ENCODE data around the gene PHACTR1.

The PHACTR1 gene

GRCh38 chr6:13071550-13072345, 355.2 kb downstream of the PHACTR1 start:
- no peak for DNase-seq (ENCODE audit: low read depth, low spot score)
- H3K4me3 ChIP-seq (ENCODE audit: low read depth, low read length), result no peak overlapping the region
- no peak for TF ChIP-seq CTCF (IDR thresholded peaks at IDR 0.05; ENCODE audit: low read depth, low read length)
- in situ Hi-C loops (cut with HindIII; ENCODE audit: low sequenced_read_pairs), result no loop called here

GRCh38 chr6:13072686-13073347, 356.2 kb downstream of the PHACTR1 start:
- TF ChIP-seq CTCF (IDR thresholded peaks at IDR 0.05; ENCODE audit: low read depth, low read length), result no peak
- no peak overlapping the region for H3K4me3 ChIP-seq (ENCODE audit: low read depth, low read length)
- DNase-seq (ENCODE audit: low read depth, low spot score), result no peak
- in situ Hi-C loops (cut with HindIII; ENCODE audit: low sequenced_read_pairs), result no loop called here

- no peak overlapping the region for H3K4me3 ChIP-seq (ENCODE audit: low read depth, low read length)
- in situ Hi-C loops (cut with HindIII; ENCODE audit: low sequenced_read_pairs), result no loop called here
- no peak for TF ChIP-seq CTCF (IDR thresholded peaks at IDR 0.05; ENCODE audit: low read depth, low read length)
- no peak for DNase-seq (ENCODE audit: low read depth, low spot score)
These were observed 358.0 kb downstream of the PHACTR1 start for GRCh38 chr6:13074415-13075140.

GRCh38 chr6:13075141-13075845, 358.7 kb downstream of the PHACTR1 start:
- no peak for TF ChIP-seq CTCF (IDR thresholded peaks at IDR 0.05; ENCODE audit: low read depth, low read length)
- in situ Hi-C loops (cut with HindIII; ENCODE audit: low sequenced_read_pairs), result no loop called here
- DNase-seq (ENCODE audit: low read depth, low spot score), result no peak
- no peak overlapping the region for H3K4me3 ChIP-seq (ENCODE audit: low read depth, low read length)

GRCh38 chr6:13076575-13076974, 360.0 kb downstream of the PHACTR1 start:
- DNase-seq (ENCODE audit: low read depth, low spot score), result no peak
- no peak overlapping the region for H3K4me3 ChIP-seq (ENCODE audit: low read depth, low read length)
- in situ Hi-C loops (cut with HindIII; ENCODE audit: low sequenced_read_pairs), result no loop called here
- TF ChIP-seq CTCF (IDR thresholded peaks at IDR 0.05; ENCODE audit: low read depth, low read length), result no peak

- DNase-seq (ENCODE audit: low read depth, low spot score), result no peak
- no peak for TF ChIP-seq CTCF (IDR thresholded peaks at IDR 0.05; ENCODE audit: low read depth, low read length)
- H3K4me3 ChIP-seq (ENCODE audit: low read depth, low read length), result no peak overlapping the region
- in situ Hi-C loops (cut with HindIII; ENCODE audit: low sequenced_read_pairs), result no loop called here
These were observed 360.6 kb downstream of the PHACTR1 start for GRCh38 chr6:13077117-13077516.
